Stimulated activated CD8-positive, alpha-beta memory T cell treated with anti-CD3 and anti-CD28 coated beads, Interleukin-7, amount 100 ng/mL, for 48 hours (primary cell): Measurements from ENCODE around the gene AMOTL2.
A peak's percentile ranks its signal among the peaks of the same experiment; 100 is the strongest.

Source experiments
- DNase-seq, 2 donors: peaks; one replicate each; pipeline ENCODE4 v3.0.0-alpha.2; 2020; ENCODE audit warnings: low read depth in 1 of 2; ENCODE audit errors: extremely low read depth in 1 of 2

Gene AMOTL2

DNA sequence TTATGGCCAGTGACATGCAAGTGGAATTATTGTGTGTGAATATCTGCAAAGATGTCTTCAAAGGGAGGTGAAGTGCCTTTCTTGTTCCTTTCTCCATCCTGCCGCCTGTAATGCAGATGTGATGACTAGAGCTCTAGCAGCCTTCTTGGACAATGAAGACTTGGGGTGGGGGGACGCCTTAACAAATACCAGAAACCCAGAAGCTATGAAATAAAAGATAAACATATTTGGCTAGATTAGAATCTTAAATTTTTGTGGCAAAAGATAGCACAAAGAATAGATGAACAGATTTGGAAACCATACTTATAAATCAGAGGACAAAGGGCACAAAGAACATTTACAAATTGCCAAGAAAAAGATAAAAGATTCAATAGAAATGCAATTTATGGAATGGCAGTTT lies 56.1 kb downstream of the AMOTL2 start:
- DNase-seq: no peak

DNA sequence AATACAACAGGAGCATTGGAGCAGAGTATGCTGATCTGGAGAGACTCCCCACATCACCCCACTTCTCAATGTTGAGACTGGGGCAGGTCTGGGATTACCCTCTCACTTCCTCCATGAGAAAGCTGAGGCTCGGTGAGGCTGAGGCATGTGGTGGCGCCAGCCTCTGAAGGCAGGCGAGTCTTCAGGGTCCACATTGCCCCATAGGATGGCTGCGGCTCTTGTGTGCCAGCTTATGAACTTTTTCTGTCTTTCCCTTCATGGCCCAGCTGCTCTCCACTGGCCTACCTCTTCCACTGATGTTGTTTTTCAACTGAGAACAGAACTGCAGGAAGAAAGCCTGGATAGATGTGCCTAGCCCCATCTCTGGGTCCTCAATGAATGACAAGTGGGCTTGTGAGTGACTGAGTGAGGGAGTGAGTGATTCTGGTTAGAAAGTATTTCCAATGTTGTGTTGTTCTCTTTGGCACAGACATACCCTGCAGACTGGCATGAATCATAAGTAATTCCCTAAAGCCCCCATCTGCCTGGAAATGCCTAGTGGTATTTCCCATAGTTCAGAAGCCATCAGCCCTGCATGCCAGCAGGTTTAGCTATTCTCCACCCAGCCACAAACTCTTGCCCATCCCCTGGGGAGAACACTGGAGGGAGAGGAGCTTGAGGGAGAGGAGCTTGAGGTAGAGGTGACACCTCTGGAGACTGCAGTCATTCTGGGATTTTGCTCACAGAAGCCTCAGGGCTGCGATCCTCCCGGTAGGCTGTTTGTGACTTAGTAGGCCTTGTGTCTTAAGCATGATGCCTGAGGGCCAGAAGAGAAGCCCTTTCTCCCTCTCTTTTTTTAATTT lies 56.9 kb downstream of the AMOTL2 start:
- no peak for DNase-seq

DNA sequence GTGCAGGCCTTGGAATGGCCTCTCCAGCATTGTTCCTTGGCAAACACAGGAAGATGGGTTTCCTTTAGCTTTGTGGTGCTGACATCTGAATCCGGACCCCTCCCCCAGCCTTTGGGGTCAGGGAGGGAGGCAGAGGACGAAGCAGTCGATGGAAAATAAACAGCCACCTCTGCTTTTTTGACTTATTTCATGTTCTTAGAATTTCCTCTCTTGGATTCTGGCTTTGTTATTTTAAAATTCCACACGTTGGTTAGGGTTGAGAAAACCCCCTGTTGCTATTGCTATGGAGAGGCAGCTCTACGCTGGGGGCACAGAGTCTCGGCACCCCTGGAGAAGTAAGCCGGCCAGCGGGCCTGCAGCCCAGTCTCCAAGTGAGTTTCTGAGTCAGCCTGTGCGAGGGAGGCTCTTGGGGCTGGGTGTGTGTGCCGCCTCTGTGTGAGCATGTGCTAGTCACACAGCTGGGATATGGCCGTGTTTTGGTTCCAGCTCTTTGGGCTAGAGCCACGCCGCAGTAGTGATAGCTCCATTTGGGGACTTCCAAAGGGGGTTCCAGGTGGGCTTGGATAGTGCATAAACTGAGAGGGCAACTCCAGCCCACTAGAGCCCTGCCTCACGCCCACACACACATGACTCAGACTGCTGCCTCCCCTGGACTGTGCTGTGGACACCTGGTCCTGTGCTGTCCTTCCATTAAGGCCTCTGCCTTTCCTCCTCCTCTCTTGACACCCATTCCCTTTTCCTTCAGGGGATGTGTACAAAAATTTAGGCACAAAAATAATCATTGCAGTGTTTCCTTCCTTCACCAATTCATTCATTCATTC lies 58.8 kb downstream of the AMOTL2 start:
- no peak for DNase-seq

DNA sequence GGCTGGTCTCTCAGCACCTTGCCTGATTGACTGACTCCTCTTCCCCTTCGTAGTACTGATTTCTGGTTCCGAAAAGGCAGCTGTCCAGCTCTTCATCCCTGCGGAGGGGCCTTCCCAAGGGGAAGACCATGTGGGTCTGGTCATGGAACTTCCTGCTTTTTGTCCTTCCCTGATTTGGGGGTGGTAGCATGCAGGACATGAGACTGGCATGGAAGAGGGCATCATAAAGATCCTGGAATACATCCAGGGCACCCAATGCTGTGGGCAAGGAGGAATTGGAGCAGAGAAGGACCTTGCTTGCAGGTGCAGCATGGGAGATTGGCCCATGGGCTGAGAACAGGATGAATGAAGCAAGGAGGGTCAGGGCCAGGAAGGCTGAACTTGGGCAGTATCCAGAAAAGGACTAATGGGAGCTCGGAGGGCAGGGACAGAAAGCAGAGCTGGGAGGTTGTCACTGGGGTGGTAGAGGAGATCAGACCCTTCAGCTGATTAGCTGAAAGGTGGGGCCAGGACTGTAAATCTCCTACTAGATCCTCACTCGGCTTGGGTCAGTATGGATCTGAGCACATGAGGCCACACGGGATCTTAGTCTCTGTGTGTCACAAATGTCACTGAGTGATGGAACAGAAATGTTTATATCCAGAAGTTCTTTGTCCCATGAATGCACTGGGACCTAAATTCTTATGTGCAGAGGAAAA lies 59.5 kb downstream of the AMOTL2 start:
- no peak for DNase-seq

DNA sequence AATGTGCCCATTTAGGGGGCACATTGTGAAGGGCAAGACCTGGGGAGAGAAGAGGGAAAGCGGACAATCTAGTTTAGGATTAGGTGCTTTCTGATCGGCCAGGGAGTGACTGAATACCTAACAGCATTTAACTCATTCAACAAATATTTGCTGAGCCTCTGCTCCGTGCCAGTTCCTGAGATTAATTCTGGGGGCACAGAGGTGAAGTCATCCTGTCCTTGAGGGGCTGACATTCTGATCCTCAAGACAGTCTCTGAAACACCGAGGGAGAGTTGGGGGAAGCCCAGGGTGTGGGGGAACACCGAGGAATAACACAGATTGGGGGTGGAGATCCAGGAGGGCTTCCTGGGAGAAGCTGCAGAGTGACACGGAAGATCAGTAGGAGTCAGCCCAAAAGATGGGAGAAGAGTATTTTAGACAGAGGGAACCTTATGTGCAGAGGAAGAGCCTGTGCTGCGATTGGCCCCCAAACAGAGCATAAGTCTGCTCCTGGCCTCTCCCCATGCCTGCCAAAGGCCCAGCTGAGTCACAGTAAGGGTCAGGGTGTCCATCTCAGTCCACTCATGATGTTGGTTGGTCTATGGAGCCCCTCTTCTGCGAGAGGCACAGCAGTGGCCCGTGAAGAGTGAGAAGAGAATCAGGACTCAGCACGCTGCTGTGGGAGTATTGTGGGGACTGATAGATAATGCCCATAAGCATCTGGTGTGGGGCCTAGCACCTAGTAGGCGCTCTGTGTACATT lies 60.2 kb downstream of the AMOTL2 start:
- no peak for DNase-seq

DNA sequence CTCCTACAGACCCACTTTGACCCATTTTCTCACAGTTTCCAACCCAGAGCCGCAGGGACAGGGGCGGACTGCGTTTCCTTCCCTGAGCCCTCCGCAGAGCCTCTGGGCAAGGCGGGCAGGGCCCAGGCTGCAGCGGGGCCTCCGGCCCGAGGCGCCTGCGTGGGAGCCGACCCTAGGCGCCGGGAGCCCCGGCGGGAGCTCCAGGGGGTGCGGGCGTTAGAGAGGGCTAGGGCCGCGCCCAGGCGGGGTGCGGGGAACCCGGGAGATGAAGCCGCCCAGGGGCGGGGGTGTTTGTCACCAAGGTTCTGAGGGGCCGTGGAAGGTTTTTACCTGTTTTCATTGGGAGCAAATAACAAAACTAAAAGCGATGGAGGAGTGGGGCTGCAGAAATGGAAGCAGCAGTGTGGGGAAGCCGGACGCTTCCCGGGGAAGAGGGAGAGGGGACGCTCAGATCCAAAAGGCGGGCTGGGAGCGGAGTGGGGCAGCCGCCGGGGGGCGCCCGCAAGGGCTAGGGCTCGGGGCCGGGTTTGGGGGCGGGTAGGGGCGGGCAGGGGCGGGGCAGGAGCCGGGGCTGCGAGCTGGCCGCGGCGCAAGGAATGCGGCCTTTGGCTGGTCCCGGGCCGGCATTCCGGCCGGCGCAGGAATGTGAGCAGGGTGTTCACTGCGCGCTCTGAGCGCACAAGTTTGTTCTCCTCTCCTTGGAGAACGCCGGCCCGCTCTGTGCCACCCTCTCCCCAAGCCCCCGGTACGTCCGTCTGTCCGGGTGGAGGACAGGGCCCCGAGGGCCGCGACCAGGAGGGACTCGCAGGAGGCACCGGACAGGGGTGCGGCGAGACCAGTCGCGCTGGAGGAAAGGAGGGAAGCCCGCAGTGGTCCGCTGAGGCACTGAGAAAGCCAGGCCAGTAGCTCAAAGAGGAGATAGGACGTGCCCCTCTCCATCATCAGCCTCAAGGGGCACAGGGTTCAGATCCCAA lies 61.1 kb downstream of the AMOTL2 start:
- no peak for DNase-seq

DNA sequence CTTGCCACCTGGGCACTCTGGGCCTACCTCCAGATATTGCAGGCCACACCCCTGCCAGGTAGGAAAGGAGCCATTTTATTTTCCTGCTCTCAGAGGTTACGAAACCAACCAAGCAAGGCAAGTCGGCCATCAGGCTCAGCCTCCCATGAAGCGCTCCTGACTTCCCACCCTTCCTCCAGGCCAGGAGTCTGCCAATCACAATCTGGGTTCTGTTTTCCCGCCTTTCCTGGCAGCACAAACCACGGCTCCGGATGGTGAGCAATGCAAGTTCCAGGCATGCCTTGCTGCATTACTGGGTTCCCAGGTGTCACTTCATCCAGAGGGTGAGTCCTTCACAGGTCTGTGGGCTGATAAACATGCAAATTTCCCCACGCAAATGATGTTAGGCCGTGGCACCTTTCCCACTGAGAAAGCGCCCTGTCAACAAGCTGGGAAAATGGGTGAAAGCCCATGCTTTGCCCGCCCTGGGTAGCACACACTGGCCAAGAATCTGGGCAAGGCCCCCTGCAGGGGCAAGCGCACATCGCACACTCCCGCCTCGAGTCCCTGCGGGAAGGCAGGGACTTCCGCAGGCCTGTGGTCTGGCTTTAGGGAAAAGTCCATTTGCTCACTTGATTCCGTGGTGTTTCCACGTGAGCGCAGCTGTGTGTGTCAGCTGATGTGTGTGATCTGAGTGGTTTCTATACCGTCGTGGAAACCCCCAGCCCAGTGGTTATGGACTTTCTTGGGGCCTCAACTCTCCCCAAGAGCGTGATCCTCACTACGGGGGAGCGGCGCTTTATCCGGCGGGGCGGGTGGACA lies 62.0 kb downstream of the AMOTL2 start:
- no peak for DNase-seq

DNA sequence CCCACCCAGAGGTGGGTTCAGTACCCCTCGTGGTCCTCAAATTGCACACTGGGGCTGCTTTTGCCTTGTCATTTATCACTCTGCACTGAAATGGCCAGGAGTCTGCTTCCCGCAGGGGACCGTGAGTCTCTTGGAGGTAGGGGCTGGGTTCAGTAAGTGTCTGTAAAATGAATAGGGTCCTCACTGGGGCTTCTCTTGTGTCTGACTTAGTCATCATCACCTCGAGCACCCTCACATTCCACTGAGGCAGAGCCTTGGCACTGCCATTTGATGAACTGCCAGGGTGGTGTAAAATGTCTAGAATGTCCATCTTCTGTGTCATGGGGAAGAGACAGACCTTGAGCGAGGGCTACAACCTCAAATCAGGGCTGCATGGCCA lies 62.6 kb downstream of the AMOTL2 start:
- no peak for DNase-seq

DNA sequence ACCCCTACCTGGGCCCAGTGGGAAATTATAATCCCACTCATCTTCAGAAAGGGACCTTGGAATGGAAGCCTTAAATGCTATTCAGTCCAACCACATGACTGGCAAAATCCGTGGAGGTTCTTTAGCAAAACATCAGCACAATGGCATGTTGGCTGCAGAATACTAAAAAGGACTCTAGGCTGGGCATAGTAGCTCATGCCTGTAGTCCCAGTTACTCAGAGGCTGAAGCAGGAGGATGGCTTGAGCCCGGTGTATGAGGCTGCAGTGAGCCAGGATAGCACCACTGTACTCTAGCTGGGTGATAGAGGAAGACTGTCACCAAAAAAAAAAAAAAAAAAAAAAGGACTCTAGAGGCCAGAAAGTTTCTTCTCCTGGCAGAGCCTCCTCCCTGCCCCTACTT lies 63.0 kb downstream of the AMOTL2 start:
- DNase-seq: no peak

DNA sequence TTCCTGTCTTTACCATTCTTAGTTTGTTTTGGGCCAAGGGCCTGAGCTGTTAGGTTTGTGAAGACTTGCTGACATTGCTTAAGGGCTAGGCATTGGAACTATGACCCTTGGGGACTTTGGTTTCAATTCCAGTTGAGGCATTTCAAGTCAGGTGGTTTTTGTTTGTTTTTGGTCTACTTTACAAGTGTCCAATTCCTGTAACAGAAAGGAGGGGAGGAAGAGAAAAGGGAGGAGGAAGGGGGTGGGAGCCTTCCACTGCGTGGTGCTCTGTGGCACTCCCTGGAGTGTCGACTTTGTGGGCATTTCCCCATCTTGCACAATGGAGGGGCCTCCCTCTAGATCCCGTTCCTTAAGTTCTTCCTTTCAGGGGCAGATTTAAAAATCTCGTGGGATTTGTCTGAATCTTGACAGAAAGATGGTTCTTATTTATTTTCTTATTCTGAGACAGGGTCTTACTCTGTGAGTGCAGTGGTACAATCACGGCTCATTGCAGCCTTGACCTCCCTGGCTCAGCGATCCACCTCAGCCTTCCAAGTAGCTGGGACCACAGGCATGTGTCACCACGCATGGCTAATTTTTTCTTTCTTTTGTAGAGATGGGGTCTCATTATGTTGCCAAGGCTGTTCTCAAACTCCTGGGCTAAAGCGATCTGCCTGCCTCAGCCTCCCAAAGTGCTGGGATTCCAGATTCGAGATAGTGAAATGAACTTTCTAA lies 64.1 kb downstream of the AMOTL2 start:
- no peak for DNase-seq

DNA sequence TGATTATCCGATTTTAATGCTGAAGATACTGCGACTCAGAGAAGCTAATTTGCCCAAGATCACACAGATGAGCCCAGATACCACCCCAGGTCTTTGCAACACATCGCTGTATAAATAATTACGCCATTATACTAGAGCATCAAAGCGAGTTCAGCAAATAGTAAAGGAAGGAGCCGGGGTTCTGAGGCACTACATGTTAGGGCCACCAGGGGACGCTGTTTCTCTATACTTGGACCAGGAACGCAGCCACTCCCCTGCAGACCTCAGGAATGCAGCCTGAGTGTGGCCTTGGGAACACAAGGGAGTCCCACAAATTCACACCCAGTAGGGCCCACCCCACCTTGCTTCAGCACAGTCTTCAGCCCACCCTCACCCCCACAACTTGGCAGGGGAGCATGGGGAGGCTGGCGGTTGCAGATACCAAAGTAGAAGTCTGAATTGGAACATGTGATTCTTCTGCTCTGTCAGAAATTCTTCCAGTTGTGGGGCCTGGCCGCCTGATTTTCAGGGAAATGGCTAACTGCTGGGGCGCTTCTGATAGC lies 65.8 kb downstream of the AMOTL2 start:
- DNase-seq: peak; percentile 29 to 43

DNA sequence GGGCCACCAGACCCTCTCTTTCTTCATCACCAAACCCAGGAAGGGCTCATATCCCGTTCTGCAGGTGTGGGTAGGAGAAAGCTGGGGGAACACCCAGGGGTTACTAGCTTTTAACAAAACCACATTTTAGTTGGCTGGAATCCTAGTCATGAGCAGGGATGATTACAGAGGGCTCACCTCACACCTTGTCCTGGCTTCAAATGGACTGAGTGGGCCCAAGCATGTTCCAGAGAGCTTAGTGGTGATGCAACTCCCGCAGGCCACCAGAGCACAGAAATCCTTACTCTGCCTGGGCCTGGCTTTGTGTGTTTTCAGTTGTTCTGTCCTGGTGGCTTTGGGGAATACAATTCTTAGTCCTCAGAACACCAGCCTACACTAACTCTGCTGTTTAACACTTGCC lies 66.8 kb downstream of the AMOTL2 start:
- DNase-seq: no peak

DNA sequence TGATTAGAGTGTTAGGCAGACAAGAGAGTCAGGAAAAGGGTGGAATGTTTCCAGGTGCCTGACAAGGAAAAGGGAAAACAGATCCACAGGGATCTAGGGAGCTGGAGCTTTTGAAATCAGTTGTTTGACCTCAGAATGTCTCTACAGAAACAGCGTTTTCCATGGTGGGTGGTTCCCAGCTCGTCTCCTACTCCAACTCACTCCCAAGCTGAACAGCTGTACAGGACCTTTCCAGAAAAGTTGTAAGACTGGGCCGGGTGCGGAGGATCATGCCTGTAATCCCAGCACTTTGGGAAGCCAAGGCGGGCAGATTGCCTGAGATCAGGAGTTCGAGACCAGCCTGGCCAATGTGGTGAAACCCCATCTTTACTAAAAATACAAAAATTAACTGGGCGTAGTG lies 67.9 kb downstream of the AMOTL2 start:
- DNase-seq: no peak
